Measurements from ENCODE around the gene AMOT. TPM values are rescaled to one million over a fixed set of nuclear protein-coding genes. Genes with fewer than 3 reads are reported as not detected.

AMOT gene
- total and polyA plus RNA-seq, 2 experiments from 2014 or later: 2.1 to 5.4 TPM

DNA sequence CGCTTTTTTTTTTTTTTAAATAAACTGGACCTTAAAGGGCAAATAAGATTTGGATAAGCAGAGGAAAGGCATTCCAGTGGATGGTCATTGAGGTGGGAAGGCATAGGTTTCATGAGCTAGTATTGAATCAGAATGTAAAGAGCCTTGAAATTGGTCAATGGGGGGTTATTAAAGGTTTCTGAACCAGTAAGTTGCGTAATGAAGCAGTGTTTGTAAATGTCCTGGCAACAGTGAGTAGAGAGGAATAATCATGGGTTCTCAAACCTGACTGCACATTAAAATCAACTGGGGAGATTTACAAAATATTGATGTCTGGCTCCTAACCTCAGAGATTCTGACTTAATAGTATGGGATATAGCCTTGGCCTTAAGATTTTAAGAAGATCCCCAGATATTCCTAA is 23.2 kb upstream of the AMOT start (continued):
- TF ChIP-seq ZNF462 (CRISPR knock-in tag; IDR thresholded peaks at IDR 0.05): no peak
- no peak for TF ChIP-seq REST (IDR thresholded peaks at IDR 0.05; ENCODE audit: unreplicated experiment)

- Histone ChIP-seq H4K20me1 (replicated peaks; ENCODE audit: insufficient read depth) (no peaks in the 10 kb centered on the region), H3K4me2 (no peak overlapping the region), H2AFZ (no peak overlapping the region), H3F3A (replicated peaks; ENCODE audit: low read depth) (no peaks in the 10 kb centered on the region), H3K9me2 (ENCODE audit: insufficient read depth) (no peaks in the 10 kb centered on the region), H3K36me3 (ENCODE audit: insufficient read depth) (no peaks in the 10 kb centered on the region), H3K4me3 (no peak overlapping the region), H3K27me3 (ENCODE audit: insufficient read depth) (no peaks in the 10 kb centered on the region), H3K79me2 (replicated peaks; ENCODE audit: insufficient read depth) (no peaks in the 10 kb centered on the region), H3K27ac (ENCODE audit: low read depth) (no peak overlapping the region), H3K4me1 (ENCODE audit: insufficient read depth) (no peaks in the 10 kb centered on the region)
- H3K36me3 Mint-ChIP-seq (ENCODE audit: low read depth): no peaks in the 10 kb centered on the region; the same call in 2 of the 3 replicates
- H3K9me3 Mint-ChIP-seq: no peaks in the 10 kb centered on the region
- H3K4me3 Mint-ChIP-seq: no peak overlapping the region
- H3K27me3 Mint-ChIP-seq (ENCODE audit: insufficient read depth, low read depth, poor library complexity): peaks cover 1% of the 10 kb centered on the region
- no peak overlapping the region for H3K27ac Mint-ChIP-seq
- DNase-seq (ENCODE audit: low spot score) (no peak), ATAC-seq (no peak)
- peaks cover 7% of the 10 kb centered on the region; the same call in 2 of the 3 replicates for H3K4me1 Mint-ChIP-seq
- TF ChIP-seq EZH2phosphoT487 (IDR thresholded peaks at IDR 0.05; ENCODE audit: unreplicated experiment): no peak
- no peak for TF ChIP-seq ZNF462 (CRISPR knock-in tag; IDR thresholded peaks at IDR 0.05)
- no peak for TF ChIP-seq STAT1 (IDR thresholded peaks at IDR 0.05; ENCODE audit: unreplicated experiment)
Measured at GRCh38 chrX:112857478-112857878, 16.8 kb upstream of the AMOT start.

All from GM23338 (cell line).